ENCODE data around the gene PIF1. TPM values are rescaled to one million over a fixed set of nuclear protein-coding genes. Genes with fewer than 3 reads are reported as not detected.
A peak's percentile ranks its signal among the peaks of the same experiment; 100 is the strongest.

The PIF1 gene
- total RNA-seq, 1 donor from 2014 or later: 0.42 TPM

DNA sequence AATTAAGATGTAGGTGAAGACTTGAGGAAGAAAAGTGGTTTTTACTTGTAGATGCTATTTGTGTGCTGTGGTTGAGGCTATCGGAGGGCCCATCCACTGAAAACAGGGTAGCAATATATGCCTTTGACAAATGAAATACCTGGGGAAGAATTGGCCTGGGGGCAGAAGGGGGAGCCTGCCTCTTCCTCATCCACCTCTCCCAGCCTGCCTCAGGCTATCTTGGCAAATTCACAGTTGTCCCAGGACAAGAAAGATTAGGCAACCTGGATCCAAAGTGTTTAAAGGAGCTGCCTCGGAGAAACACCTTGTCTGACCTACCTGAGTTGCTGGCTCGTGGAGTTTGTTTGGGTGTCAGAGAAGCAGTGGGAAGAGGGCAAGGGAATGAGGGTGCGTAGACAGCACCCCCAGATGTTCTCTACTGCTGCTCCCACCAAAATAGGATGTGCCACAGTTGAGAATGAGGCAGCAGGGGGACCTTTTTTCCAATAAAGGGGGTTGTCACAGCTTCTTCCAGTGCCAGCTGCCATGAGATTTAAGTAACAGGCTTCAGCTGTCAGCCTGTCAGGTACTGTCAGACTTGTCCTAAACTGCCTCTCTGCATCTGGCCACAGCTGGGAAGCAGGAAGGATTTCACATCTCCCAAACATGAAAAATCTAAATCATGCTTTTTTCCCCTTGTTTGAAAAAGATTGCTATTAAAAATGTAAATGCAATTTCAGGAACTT, 25.5 kb upstream of the PIF1 start:
- DNase-seq: no peak
- intact Hi-C loops (cut with micrococcal nuclease): no loop called here
- no peak for ATAC-seq

DNA sequence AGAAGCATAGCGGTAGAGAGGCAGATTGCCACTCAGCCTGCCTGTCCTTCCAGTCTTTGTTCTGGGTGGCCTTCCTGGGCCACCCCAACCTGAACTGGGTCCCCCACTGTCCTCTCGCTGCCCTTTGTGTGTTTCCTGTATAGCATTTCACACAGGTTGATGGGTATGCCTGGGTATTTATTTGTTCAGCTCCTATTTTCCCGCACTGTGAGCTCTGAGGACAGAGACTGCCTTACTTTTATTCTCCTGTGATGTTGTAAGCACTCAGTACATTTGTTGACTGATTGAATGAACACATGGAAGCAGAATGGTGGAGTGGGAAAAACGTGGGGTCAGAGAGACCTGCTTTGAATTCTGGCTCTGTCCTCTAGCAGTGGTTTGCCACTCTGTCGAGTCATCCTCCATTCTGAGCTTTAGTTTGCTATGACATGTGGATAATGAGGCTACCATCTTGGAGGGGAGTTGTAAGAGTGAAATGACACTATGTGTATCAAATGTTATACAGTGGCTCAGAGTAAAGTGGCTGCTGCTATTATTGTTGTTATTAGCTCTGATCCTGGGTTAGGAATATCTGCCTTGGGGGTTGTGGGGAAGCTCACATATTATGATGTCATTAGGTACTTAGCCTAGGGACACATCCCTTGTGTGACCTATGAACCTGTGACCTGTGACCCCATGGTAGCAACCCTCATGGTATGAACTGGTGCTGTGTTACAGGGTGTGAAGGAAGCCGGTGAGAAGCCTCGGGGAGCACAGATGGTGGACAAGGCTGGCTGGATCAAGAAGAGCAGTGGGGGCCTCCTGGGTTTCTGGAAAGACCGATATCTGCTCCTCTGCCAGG, 22.6 kb upstream of the PIF1 start:
- intact Hi-C loops (cut with micrococcal nuclease): loop anchor here (10.0 kb wide), 1 partner anchor 47 kb away; no protein-coding TSS in a partner anchor
- DNase-seq: no peak

GRCh38 chr15:64847448-64847847, 22.0 kb upstream of the PIF1 start:
- ATAC-seq (no peak), DNase-seq (no peak)
- intact Hi-C loops (cut with micrococcal nuclease): loop anchor here (10.0 kb wide), 1 partner anchor 47 kb away; no protein-coding TSS in a partner anchor

More for the DNA sequence above, 22.6 kb upstream of the PIF1 start:
- no peak for ATAC-seq

- no peak for DNase-seq
- ATAC-seq: no peak
These were observed 21.6 kb upstream of the PIF1 start for GRCh38 chr15:64847016-64847415.

GRCh38 chr15:64845831-64846595, 20.6 kb upstream of the PIF1 start:
- ATAC-seq (no peak), DNase-seq (peak; percentile 29)
- intact Hi-C loops (cut with micrococcal nuclease): loop anchor here (10.0 kb wide), 1 partner anchor 49 kb away; no protein-coding TSS in a partner anchor

More at GRCh38 chr15:64847016-64847415, 21.6 kb upstream of the PIF1 start:
- intact Hi-C loops (cut with micrococcal nuclease): loop anchor here (10.0 kb wide), 1 partner anchor 48 kb away; no protein-coding TSS in a partner anchor

DNA sequence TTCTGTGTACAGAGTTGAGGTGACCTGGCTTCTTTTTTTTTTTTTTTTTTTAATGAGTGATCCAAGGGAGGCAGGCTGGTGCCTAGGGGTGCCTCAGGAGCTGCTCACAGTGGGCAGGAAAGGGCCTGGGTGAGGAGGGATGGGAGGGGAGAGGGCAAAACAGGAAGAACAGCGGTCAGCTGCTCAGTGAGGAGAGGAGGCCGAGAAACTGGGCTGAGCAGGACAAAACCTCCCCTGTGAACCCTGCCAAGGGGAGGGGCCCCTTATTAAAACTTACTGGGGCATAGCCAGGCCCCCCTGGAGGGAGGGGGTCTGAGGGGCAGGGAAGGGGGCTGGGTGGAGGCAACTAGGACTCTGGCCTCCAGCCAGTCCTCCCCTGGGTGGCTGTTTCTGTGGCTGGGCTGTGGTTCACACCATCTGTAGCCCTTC, 19.8 kb upstream of the PIF1 start:
- DNase-seq: peak; percentile 68
- intact Hi-C loops (cut with micrococcal nuclease): loop anchor here (10.0 kb wide), 1 partner anchor 50 kb away; no protein-coding TSS in a partner anchor
- ATAC-seq: peak; percentile 8

GRCh38 chr15:64844576-64845145, 19.2 kb upstream of the PIF1 start:
- ATAC-seq (no peak), DNase-seq (no peak)
- intact Hi-C loops (cut with micrococcal nuclease): loop anchor here (10.0 kb wide), 1 partner anchor 50 kb away; no protein-coding TSS in a partner anchor

- ATAC-seq (no peak), DNase-seq (no peak)
- intact Hi-C loops (cut with micrococcal nuclease): loop anchor here (10.0 kb wide), 1 partner anchor 51 kb away; no protein-coding TSS in a partner anchor
These were observed 18.5 kb upstream of the PIF1 start for GRCh38 chr15:64843991-64844390.

DNA sequence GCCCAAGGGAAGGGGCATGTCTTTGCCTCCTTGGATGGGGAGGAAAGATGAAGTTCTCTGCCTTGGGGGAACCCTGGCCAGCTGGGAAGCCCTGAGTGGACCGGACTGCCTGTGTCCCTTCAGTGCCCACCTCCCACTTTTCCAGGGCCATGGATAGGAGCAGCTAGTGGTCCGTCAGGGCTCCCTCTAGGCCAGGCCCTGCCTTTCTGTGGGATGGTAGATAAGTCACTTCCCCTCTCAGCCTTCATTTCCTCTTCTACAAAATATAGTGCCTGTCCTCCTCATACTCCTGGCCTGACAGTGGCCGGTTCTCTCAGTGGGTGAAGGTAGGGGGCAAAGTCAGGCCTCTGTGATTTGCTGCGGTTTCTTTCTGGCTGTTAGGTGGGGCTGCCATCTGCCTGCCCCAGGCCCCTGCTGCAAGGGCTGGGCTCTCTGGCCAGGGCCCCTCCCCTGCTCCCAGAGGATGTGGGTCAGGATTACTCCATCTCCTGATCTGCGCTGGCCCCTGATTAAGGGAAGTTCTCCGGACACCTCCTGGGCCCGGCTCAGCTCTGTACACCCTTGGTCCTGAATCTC, 17.6 kb upstream of the PIF1 start:
- peak; percentile 79 for DNase-seq
- peak; percentile 30 for ATAC-seq
- intact Hi-C loops (cut with micrococcal nuclease): loop anchor here (10.0 kb wide), 1 partner anchor 52 kb away; no protein-coding TSS in a partner anchor

DNA sequence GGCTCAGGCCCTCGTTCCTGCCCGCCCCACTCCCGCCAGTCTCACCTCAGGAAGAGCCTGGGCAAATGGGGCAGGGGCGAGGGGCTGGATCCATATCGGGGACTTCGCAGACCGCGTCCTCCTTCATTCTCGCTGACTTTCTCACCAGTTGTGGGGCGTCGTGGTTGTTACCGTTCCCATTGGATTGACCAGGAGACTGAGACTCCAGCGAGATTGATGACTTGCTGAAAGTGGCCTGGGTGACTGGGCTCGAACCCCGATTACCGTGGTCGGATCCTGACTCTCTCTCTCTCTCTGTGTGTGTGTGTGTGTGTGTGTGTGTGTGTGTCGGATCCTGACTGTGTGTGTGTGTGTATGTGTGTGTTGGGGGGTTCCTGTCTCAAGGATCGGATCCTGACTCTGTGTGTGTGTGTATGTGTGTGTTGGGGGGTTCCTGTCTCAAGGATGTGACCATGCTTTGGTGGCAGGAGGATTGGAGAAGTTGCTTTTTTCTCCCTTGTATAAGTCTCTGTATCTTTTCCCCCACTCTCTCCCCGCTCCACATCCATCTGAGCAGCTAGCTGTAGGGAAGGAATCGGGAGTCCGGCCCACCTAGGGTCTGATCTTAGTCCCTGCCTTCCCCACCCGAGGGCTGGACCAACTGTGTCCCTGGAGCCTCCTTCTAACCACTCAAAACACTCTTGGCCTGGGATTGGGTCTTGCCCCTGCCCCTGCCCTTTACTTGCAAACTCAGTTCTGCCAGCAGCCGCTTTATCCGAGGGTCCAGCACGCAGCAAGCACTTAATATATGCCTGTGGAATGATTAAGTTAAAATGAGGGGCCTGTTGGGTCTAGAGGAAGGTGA, 16.9 kb upstream of the PIF1 start:
- ATAC-seq (peak; percentile 6), DNase-seq (peak; percentile 57)
- intact Hi-C loops (cut with micrococcal nuclease): loop anchor here (10.0 kb wide), 1 partner anchor 52 kb away; no protein-coding TSS in a partner anchor

DNA sequence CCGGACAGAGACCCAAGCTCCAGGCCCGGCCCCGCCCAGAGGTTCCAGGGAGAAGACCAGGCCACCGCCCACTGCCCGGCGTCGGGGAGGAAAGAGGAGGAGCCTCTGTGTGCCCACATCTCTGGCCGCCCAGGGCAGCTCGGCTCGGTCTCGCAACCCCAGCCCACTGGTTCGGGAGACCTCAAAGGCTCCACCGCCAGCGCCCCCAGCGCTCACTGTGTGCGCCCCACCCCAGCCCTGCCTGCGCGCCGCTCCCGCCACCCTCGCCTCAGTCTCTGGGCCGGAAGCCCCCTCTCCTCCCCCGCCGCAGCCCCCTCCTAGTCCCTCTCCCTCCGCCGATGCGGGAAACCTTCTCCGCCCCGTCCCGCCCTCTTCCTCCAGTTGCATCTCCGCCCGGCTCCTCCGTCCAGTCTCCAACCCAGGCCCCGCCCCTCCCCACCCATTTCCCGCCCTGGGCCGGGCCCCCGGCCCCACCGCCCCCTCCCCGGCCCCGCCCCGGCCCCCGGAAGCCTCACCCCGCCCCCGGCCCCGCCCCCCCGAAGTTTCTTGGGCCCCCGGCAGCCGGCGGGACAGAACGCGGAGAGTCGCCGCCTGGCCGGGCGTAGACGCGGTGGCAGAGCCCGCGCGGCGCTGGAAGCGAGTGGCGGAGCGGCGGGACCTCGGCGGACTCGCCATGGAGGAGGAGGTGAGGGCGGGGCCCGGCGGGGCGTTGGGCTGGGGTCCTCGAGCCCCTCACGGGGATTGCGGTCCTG, 16.1 kb upstream of the PIF1 start, which contains the start of gene PLEKHO2:
PLEKHO2 (plus strand) TSS at position 572 of the 752 bp plus-strand sequence; CDS start at position 674, 102 bp downstream.
- intact Hi-C loops (cut with micrococcal nuclease): loop anchor here (10.0 kb wide), 1 partner anchor 53 kb away; no protein-coding TSS in a partner anchor
- DNase-seq (peak; percentile 97), ATAC-seq (peak; percentile 88)

GRCh38 chr15:64841060-64841343, 15.6 kb upstream of the PIF1 start:
- DNase-seq (no peak), ATAC-seq (no peak)
- intact Hi-C loops (cut with micrococcal nuclease): loop anchor here (10.0 kb wide), 1 partner anchor 54 kb away; no protein-coding TSS in a partner anchor

DNA sequence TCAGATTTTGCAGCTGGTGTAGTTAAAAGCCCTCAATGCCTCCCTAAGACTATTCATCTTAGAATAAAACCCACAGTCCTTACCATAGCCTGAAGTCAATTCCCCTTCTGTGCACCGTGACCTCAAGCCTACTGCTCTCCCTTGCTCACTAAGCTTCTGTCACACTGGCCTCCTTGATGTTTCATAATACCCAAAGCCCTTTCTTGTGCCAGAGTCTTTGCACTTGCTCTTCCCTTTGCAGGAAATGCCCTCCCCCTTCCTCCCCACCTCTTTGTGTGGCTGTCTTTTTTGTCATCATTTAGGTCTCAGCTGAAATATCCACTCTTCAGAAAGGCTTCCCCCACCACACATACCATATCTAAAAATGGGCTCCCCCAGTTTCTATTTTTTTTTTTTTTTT, 12.1 kb upstream of the PIF1 start:
- ATAC-seq (no peak), DNase-seq (no peak)
- intact Hi-C loops (cut with micrococcal nuclease): no loop called here

DNA sequence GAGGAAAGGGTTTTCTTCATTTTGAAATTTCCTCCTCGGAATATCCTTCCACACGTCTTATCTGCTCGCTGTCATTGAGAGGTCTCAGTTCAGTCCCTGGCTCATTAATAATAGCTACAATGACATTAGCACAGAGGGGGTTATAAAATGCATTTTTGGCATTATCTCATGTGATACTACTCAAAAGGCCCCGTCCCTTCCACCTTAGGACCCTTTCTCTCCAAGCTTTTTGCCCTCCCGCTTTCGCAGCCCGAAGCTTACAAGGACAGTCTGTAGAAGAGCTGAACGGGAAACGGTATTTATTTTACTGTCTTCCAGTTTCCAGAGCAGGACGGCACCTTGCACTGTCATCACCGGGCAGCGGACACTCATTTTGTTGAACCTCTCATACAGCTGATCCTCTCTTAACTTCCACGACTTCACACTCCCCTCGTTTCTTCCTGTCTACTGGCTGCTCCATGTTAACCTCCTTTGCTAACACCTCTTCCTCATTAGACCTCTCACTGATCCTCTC, 10.6 kb upstream of the PIF1 start:
- peak; percentile 11 for ATAC-seq
- DNase-seq: no peak
- intact Hi-C loops (cut with micrococcal nuclease): no loop called here

DNA sequence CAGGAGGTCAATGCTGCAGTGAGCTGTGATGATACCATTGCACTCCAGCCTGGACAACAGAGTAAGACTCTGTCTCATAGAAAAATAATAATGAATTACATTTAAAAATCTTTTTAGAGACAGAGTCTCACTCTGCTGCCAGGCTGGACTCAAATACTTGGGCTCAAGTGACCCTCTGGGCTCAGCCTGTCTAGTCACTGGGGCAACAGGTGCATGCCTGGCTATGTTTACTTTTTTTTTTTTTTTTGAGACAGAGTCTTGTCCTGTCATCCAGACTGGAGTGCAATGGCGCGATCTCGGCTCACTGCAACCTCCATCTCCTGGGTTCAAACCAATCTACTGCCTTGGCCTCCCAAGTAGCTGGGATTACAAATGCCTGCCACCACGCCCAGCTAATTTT, 8.2 kb upstream of the PIF1 start:
- DNase-seq (no peak), ATAC-seq (no peak)
- intact Hi-C loops (cut with micrococcal nuclease): no loop called here

- intact Hi-C loops (cut with micrococcal nuclease): no loop called here
- DNase-seq: no peak
- ATAC-seq: no peak
These were observed 3.5 kb upstream of the PIF1 start for GRCh38 chr15:64828985-64829384.
